GM21619 (cell line): ENCODE data around the gene USP37.

ENCODE experiments used
- ATAC-seq: cut with Tn5 transposase; IDR thresholded peaks from one replicate; pipeline ENCODE4 v1.9.1; 2021; ENCODE audit not compliant: unreplicated experiment

Gene USP37

GRCh38 chr2:218405086-218405745 is 162.9 kb downstream of the USP37 start:
- ATAC-seq: no peak

- ATAC-seq: no peak
Observed at GRCh38 chr2:218404351-218405085, 163.6 kb downstream of the USP37 start.

- no peak for ATAC-seq
Observed at GRCh38 chr2:218403810-218404209, 164.3 kb downstream of the USP37 start.

- ATAC-seq: no peak
Observed at GRCh38 chr2:218402911-218403411, 165.2 kb downstream of the USP37 start.

DNA sequence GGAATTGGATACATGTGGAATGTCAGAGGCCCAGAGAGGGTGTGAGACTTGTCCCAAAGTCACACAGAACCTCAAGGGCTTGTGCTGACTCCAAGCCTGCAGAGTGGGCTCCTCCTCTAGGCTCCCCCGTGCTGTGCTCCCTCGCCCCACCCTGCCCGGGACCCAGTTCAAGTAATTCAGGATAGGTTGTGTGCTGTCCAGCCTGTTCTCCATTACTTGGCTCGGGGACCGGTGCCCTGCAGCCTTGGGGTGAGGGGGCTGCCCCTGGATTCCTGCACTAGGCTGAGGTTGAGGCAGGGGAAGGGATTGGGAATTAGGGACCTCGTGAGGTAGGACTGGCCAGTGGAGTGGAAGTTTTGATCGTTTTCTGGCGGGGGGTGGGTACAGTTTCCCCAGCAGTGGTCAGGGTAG is 165.7 kb downstream of the USP37 start:
- ATAC-seq: no peak

GRCh38 chr2:218401890-218402289 is 166.3 kb downstream of the USP37 start:
- ATAC-seq: no peak

DNA sequence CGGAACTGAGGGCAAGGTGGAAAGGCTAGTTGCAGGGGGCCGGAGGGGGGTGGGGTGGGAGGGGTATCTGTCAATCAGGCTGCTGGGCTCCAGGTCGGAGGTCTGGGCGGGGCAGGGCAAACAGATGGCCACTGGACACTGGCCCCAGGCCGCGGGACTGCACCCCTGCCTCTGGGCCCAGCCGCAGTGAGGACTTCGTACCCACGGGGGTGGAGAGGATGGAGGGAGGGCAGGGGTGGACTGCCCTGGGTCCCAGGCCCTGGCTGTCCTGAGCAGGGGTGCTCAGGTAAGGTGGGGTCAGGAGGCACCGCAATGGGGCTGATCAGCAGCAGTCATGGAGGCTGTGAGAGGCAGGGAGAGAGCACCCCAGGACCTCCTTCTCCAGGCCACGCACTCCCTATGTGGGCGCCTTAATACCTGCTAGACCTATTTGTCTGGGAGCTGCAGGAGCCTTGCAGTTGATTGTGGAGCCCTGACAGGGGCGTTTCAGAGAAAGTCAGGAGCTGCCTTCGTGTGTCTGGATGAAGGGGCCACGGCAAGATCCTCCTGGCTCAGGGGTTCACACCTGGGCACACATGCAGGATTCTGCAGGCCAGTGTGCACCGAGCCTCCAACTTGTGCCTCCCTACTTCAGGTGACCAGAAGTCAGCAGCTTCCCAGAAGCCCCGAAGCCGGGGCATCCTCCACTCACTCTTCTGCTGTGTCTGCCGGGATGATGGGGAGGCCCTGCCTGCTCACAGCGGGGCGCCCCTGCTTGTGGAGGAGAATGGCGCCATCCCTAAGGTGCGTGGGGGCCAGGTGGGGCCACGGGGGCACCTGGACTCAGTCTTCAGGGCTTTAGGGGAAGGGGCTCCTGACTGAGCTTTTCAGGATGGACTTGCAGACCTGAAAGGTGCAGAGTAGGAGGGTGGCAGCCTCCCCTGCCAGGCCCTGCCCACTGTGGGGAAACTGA is 166.9 kb downstream of the USP37 start:
- no peak for ATAC-seq
